GM12873 (cell line): Measurements from ENCODE around the gene SLC2A13.
A peak's percentile ranks its signal among the peaks of the same experiment; 100 is the strongest.

Source experiments
- CTCF ChIP-seq: IDR thresholded peaks from 2 replicates; pipeline ENCODE4 v1.5.1; 2012; ENCODE audit warnings: low read depth, mild to moderate bottlenecking, moderate library complexity, low read length, control low read depth; ENCODE audit not compliant: insufficient read depth; ENCODE audit errors: missing control alignments

Gene SLC2A13

GRCh38 chr12:39772821-39773259 is 333.0 kb downstream of the SLC2A13 start:
- TF ChIP-seq CTCF, result no peak

GRCh38 chr12:39771456-39771855 is 334.4 kb downstream of the SLC2A13 start:
- TF ChIP-seq CTCF, result no peak

- peak; percentile 68 for TF ChIP-seq CTCF
Observed at GRCh38 chr12:39764944-39765560, 340.8 kb downstream of the SLC2A13 start.

DNA sequence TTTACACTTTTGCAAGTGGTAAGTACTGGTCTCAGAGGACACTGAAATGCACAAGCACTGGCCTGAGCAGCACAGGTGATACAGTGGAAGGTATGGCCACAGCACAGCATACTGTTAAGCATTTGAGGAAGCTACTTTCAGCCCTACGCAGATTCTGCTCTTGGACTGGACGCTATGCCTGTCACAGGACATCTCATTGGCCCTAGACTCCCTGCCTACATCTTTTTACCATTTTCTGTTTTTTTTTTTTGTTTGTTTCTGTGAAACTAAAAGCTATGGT is 342.1 kb downstream of the SLC2A13 start:
- no peak for TF ChIP-seq CTCF

DNA sequence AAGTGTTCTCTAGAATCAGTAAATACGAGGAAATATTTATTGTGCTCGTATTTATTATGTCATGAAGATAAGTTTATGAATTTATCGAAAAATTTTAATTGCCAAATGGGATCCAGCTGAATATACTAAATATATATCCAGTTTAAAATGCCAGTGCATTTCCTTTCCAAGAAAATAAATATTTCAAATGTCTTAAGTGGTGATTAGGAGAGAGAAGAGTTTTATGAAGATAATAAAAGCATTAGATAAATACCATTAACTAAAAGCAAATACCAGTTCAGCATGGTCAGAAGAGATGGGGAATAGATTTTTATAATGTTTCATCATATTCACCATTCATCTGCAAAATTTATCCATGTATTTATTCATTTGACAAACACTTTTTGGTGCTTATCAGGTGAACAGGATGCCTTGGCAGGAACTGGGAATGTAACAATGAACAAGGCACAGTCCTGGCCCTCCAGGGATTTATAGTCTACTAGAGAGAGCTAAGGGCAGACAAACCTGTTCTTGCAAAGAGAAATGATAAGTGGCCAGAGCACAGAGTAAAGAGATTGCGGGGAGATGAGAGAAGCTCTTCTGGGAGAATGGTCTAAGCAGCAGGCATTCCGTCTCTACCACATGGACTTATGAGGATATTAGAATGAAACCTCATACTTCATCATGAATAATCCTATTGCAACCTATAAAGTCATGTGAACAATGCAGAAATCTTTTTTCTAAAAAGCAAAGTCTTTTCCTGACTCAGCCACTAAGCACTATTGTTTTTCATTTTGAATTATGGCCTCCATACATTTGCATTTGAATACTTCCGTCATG is 342.6 kb downstream of the SLC2A13 start:
- TF ChIP-seq CTCF, result no peak

DNA sequence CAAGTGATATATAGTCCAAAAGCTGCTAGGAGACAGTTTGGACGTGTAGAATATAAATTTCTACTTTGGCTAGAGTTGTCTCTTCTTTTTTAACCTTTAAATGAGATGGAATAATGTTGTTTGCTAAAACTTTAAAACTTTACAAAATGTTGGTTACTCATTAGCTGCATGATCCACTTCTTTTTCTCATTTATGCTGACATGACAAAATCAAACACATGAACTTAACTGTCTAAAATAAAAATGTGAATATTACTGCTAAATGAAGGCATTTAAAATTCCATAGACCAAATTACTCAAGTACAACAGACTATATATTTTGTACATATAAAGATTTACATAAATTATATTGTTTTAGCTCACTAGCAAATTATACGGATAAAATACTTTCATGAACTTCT is 350.4 kb downstream of the SLC2A13 start:
- TF ChIP-seq CTCF, result no peak

DNA sequence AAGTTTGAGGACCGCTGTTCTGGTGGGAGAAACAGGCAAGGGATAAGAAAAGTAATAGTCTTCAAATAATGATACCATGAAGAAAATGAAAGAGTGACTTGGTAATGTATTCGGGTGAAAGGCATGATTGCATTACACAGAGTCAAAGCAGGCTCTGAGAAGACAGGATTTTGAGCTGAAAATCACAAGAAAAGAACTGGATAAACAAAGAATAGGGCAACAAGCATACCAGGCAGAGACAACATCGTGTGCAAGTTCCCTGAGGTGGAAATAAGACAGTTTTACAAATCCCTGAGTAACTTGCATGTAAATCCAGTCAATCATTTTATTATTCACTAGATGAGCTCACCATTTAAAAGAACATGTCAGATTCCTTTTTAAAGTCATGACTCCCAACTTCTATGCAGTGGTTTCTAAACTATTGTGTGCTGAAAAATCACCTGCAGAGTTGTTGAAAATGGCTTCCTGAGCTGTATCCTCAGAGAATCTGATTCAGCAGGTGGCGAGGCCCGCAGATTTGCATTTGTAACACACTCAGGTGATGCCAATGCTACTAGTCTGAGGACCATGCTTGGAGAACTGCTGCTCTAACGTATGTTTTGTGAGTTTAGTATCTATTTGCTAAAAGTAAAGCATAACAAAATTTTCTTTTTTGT is 353.3 kb downstream of the SLC2A13 start:
- no peak for TF ChIP-seq CTCF
